Iris pigment epithelial cell (primary cell): ENCODE measurements around the gene UMAD1.

Experiments
- DNase-seq: peaks from one replicate; pipeline ENCODE4 v3.0.0-alpha.2; 2011; ENCODE audit warnings: low read depth

Gene UMAD1

DNA sequence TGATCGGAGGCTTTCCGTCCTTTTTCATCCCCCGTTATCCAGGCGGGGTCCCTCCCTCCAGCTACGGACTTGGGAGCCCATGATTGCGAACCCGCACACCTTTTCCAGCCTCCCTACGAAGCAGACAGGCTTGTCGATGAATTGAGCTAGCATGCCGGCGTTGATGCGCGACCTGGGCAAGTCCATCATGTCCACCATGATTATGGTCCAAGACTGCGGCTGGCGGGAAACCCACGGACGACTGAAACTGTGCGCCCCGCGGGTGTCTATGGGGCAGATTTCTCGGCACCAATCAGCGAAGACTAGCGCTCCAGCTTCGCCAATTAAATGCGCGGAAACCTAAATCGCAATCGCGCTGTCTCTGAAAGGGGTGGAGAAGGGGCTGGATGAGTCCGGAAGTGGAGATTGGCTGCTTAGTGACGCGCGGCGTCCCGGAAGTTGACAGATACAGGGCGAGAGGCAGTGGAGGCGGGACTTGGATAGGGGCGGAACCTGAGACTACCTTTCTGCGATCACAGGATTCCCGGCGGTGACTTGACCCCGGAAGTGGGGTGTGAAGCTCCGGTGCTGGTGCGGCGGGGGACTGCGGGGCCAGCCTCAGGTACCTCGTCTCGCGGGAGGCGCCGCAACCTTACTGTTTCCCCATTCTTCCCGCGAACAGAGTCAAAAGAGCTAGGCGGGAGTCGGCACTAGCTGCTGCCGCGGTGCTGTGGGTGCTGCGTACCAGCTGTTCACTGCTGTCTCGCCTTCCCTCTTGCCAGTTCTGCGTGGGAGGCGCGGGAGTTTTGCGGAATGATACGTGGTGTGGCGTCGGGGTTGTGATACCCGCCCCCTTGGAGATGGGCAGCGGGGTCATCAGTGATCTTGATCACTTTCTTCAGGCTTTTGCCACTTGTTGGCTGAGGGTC, at the start of gene UMAD1:
TSS of gene UMAD1 (plus strand) at position 532 of the 908 bp plus-strand sequence. CDS start 32,620 bp downstream, outside the sequence.
- peak; percentile 100 for DNase-seq

DNA sequence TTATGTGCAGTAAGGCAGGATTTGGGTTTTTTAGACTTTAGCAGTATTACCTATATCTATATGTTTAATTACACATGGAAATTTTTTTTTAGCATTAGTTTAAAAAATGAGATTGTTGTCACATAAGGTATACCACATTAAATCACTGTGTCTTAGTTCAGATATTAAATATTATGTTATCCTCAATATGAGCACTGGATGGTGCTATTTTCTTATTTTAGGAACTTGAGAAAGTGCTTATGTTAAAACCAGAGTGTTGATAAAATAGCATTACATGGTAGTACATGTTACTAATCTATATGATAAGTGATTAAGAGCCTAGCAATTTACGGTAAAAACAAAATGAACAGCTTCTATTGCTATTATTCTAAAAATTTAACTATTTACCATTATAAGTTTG, 45.1 kb upstream of the UMAD1 start:
- peak; percentile 30 for DNase-seq

DNA sequence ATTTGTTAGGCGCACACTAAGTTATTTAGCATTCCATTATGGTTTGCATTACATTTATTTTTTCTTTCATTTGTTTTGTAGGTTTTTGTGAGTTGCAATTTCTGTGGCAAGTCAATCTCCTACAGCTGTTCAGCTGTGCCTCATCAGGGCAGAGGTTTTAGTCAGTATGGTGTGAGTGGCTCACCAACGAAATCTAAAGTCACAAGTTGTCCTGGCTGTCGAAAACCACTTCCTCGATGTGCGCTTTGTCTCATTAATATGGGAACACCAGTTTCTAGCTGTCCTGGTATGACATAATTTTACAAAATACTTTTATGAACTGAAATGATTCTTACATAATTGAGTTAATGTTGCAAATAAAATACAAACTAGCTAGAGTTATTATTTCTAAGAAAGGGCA, 44.4 kb upstream of the UMAD1 start:
- no peak for DNase-seq

DNA sequence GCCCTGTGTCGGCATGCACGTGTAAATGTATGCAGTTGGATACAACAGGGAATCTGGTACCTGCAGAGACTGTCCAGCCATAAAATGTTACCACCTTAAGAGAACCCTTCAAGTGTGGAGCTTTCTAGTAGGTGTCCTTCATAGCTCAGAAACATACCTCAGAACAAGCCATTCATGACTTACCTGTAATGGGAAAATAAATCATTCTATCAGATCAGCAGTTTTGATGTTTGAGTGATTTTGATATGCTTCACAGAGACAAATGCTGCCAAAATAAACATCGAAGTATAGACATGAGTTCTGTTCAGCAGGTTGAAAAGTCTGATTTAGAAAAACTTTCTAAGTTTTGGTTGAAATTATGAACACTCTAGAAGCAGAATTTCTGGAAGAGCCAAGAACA, 33.5 kb upstream of the UMAD1 start:
- DNase-seq = no peak

DNA sequence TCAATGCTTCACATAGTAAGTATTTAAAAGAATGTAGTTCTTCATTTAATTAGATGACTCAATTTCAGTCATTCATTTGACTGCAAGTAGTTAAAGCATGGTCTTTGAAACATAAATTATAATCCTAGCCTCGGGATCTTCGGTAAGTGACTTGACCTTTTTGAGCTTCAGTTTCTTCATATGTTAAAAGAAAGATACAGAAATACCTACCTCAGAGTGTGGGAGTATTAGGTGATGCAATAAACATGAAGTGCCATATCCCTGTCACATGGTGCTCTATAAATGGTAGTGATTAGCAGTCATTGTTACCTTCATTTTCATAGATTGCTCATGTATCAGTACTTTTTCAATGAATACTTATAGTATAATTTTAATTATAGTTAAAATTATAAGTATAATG, 31.2 kb upstream of the UMAD1 start:
- no peak for DNase-seq

DNA sequence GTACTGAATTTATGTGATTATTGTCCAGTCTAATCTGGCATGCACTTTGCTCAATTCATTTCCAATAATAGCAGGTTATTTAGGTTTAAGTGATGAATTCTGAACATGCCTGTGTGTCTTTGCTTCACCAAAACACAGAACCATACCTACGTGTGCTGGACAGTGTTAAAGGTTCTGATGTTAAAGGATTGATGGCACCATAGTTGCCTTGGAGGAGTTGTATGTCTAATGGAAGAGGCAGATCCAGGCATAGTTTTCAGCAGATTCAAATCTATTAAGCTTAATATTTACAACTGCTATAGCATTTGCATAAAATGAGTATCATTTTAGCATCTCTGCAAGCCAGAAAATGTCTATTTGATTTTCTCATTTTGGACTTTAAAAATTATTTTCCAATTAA, 28.0 kb upstream of the UMAD1 start:
- no peak for DNase-seq

DNA sequence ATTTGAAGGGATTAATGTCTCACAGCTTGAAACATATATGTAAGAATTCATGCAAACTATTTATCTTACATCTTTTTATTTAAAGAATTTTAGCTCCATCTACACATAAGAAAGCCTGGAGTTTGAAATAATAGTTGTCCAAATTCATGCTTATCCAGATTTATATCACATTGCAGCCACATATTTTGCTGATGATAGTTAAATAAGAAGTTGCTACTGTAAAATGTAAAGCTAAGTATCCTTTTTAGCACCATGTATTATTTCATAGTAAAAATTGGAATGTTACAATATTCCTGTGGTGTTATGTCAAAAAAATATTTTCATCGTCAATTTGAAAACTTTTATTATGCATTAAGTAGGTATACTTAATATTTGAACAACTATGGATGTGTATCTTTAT, 27.3 kb upstream of the UMAD1 start:
- no peak for DNase-seq

DNA sequence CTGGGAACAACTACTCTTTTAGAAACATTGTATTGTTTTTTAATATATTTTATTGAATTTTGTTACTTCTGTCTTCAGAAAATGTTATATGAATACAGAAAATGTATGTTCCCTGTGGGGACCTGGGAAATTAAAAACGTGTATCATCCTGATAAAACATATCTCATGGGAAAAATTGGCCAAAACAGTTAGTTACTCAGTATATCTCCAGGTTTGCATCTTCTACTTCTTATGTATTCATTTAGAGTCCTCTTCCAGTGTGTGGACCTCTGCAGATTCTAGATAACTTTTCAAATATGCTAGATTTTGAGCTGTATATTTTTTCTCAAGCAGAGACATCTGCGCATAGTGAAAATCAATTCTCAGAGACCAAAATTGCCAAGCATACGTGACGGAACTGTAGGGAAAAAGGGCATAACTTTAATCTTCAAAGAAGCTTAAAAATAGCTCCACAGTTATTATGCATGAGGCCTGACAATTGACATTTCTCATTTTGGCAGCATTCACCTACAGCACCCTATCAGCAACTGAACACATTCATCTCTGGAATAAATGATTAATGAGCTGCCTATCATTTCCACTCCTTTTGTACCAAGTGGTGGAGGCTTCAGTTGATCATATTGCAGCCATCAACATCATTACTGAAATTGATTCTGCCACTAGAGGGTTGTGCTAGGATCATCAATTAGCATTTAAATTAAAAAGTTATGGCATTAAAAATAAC, 26.4 kb upstream of the UMAD1 start:
- no peak for DNase-seq

DNA sequence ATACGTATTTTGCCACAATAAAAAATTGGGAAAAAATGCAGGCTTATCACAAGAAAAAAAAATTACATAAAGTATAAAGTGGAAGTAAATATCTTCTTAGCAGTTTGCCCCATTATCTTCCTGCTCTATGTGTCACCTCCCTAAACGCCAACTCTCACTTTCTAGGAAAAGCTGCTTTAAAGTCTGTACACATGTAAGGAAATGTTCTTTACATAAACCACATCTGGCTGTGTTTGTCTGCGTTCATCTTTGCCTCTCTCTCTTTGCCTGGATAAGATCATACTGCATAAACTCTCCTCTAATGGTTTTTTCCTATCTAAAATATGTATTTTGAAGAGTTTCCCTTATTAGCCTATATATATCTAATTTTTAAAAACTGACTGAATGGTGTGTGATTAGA, 23.0 kb upstream of the UMAD1 start:
- DNase-seq = no peak

DNA sequence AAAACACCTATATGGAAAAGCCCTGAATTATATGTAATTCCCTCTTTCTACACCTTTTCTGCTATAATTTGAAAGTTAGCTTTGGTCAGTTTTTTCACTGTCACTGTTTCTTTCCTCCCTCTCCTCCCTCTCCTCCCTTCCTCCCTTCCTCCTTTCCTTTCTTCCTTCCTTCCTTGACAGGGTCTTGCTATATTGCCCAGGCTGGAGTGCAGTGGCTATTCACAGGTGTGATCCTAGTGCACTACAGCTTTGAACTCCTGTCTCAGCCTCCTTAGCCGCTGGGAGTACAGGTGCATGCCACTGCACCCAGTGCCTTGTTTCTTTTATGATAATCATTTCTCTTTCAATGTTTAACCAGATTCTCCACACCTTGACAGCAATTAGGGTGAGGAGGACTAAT, 22.1 kb upstream of the UMAD1 start:
- DNase-seq = no peak

DNA sequence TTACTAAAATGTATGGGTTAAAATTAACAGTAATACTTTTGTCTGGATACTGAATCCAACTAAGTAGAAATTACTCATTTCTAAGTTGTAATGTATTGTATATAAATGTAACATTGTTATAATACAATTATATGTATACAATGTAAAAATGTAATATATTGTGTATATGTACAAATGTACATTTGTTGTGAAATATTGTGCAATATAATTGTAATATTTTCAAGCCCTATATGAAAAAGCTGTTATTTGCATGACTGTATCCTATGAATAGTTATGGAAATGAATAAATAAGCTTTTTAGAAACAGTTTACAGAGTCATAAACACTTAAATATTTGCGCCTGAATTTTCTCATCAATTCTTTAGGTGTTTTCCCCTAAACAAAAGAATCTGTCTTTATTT, 20.3 kb upstream of the UMAD1 start:
- no peak for DNase-seq

DNA sequence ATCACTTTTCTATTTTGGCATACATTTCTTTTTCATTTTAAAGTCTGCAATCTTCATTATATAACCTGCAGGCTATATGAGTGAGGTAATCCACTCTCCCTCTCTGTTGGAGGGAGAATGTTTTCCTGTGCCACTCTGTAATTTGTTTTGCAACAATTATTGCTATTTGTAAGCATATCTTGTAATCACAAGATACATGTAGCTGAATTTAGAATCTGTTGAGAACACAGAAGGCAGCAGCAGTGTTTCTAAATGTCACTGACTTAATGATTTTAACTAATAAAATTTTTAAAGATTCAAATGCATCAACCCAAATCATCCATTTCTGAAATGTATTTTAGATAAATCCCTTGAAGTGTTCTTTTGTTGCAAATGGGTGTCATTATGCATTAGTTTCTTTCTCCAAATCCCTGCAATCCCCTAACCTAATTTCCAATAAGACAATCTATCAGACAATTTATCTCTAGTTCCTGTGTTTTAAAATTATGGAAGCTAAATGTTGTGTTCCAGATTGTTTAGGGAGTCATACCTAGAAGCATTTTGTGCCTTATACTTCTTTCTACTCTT, 19.8 kb upstream of the UMAD1 start:
- DNase-seq = no peak

DNA sequence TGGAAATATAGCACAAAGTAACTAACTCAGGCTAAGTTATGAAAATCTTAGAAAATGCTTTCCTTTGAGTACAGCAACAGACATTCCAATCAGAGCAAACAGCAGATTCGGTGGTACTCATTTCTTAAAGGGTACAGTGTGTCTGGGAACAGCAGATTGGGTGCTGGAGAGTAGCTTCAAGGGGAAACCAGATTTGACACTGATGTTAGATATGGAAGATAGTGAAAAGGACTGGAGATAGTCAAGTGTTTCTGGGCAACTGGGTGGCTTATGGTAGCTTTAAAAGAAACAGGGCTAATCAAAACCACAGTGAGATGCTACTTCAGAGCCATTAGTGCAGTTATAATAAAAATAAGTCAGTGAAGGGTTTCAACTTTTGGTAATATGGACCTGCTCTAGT, 12.1 kb upstream of the UMAD1 start:
- DNase-seq = no peak

DNA sequence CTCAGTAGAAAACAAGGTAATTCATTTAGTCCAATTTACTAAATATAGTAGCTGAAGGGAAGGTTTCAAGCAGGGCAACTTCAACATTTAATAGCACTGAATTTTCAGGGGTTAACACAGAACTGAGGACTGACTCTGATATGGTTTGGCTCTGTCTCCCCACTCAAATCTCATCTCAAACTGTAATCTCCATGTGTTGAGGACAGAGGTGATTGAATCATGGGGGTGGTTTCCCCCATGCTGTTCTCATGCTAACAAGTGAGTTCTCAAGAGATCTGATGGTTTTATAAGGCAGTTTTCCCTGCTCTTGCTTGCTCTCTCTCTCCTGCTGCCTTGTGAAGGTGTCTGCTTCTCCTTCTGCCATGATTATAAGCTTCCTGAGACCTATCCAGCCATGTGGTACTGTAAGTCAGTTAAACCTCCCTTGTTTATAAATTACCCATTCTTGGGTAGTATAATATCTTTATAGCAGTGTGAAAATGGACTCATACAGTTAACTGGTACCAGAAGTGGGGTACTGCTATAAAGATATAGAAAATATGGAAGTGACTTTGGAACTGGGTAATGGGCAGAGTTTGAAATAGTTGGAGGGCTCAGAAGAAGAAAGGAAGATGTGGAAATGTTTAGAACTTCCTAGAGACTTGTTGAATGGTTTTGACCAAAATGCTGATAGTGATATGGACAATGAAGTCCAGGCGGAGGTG, 9.8 kb upstream of the UMAD1 start:
- DNase-seq = no peak

DNA sequence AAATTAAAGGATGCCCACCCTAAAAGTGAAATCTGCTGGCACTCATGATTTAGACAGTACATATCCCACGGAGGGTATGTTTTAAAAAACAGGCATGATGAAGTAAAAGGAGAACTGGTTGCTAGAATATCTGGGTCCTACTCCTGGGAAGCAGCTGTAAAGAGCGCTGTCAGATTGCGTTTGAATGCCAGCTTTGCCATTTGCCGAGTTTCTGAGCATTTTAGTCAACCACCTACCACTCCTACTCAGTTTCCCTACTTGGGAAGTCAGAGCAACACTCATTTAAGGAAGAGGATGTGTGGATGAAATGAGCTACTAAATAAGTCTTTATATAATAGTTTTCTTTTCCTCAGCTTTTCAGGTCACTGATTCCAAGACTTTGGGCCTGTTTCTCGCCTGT, 1.1 kb upstream of the UMAD1 start:
- no peak for DNase-seq

DNA sequence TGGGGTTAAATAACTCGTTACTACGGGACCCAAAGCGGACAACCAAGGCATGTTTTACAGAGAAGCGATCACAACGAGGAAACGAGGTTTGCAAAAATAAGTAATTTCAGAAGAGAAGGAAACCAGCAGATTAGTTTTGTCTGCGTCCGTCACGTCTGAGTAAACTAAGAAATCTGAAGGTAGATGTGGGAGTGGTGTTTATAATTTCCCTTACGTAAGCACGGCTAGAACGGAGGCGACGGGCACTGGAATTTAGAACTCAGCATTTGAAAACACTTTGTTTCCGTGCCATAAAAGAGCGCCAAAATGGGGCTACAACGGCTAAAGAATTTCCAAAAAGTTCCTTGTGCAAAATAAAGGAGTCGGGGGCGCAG, 718 bp upstream of the UMAD1 start:
- peak; percentile 49 for DNase-seq

DNA sequence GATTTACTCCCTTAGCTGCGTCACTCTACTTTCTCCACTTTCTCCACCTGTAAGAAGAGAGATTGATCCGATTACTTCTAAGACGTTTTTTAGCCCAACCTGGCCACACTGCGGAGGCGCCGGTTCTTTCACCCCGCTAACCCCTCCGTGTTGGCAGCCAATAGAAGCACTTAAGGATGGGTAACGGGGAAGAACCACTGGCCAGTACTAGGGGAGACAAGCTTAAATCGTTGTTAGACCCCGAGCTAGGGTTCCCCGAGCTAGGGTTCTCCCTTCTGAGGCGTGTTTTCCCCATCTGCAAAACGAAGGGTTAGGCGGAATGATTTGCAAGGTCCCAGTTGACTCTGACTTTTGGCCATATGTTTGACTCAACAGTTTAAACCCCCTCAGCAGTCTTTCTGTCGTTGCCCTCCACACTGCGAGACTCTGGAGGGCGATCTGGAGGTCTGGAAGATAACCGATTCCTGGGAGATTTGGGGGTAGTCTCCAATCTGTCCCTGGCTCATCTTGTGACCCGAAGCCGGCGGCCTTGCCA, 644 bp downstream of the UMAD1 start:
- no peak for DNase-seq

DNA sequence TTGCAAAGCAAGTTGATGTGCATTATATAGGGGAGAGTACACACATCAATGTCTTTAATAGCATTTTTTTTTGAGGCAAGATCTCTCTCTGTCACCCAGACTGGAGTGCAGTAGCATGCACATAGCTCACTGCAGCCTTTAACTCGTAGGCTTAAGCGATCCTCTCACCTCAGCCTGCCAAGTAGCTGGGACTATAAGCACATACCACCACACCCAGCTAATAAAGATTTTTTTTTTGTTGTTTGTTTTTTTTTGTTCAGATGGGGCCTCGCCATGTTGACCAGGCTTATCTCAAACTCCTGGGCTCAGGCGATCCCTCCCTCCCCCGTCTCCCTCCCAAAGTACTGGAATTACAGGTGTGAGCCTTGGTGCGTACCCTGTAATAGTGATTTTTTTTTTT, 1.5 kb downstream of the UMAD1 start:
- no peak for DNase-seq

DNA sequence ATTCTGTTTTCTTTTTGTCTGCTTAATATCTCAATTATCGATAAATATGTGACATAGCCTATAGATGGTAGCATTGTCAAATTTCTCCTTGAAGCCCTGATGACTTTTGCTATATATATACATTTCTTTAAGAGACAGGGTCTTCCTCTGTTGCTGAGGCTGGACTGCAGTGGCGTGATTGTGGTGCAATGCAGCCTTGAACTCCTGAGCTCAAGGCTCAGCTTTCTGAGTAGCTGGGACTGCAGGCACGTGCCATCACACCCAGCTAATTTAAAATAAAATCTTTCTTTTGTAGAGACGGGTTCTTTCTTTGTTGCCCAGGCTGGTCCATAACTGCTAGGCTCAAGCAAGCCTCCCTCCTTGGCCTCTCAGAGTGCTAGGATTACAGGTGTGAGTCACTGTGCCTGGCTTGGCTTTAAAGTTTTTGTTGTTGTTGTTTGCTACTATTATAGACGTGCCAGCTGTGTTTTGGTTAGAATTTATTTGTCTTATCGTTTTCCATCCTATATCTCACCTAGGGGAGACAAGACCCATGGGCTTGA, 7.0 kb downstream of the UMAD1 start:
- DNase-seq = no peak

DNA sequence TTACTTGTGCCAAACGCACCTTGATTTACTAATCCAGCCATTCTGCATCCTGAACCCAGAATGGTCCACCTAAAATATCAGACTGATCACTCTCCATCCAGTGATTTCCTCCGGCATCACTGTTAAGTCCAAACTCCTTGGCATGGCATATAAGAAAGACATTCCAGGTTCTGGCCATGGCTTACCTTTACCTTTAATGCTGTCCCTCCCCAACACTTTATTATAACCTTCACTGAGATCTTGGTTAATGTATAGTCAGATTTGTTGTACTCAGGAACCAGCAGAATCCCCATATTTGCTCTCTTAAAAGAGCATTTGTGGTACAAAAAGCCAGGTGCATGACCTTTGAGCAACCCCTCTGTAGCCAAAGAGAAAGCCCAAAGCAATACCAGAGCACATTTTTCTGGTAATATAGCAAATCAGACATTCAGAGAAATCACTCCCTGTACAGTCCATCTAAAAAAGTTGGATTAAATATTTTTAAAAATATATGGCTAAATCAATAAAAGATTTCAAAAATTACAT, 10.2 kb downstream of the UMAD1 start:
- no peak for DNase-seq

DNA sequence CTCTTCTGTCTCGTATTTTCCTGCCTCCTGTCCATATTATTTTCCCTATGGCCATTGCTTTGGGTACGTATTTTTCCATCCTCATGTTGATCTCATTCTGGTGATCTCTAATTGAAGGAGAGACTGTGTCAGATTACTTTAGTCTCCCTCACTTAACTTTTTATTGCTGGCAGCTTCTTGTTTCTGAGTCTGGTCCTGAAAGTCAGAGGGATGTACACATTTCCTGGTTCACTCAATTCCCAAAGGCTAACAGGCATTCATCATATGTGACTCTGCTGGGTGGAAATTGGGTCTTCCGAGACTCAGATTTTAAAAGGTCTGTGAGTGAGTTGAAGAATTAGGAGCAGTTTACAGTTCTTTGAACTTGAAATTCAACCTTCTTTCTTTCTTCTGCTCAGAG, 10.9 kb downstream of the UMAD1 start:
- no peak for DNase-seq
